ENCODE results near the gene PRKCZ.

DNA sequence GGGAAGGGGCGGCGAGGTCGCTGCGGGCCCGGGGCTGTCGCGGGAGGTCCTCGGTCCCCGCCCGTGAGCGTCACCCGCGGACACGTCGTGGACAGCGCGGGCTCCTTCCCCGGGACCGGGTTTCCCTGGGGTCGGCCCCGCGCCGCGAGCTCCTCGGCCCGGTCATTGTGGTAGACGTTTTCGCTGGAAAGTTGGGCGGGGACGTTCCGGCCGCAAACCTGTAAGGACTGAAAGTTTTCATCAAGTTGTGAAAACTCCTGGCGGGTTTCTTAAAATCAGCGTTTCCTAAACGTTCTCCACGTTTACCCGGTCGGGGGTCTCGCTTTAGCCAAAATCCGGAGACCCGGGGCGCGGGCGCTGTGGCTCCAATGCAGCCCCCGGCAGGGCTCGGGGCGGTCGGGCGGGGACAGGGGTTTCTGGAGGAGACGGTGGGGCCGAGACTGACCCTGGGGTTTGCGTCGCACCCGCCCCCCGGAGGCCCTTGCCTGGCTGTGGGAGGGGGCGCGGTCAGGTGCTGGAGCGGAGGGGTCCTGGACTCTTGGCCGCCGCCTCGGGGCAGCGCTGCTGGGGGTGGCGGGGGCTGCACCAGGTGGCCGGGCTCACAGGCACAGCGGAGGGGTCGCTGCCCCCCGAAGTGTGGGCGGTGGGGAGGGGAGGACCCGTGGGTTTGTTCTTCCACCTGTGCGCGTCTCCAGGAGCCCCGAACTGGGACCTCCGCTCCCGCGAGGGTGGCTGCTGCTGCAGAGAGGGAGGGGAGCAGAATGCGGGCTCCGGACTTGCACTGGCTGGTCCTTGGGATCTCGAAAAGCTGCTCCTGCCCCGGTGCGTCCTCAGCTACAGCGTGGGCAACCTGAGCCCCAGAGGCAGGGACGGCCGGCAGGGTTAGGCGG, 827 bp downstream of the PRKCZ start:
- TF ChIP-seq TAF1 (IDR thresholded peaks at IDR 0.05; ENCODE audit: borderline replicate concordance, insufficient read depth, low read length) (no peak), POLR2AphosphoS5 (IDR thresholded peaks at IDR 0.05; ENCODE audit: low read depth, low read length) (no peak)

All from PFSK-1 (cell line).